Neural progenitor cell (in vitro differentiated cells): ENCODE data around the gene ITGA2. TPM values are rescaled to one million over a fixed set of nuclear protein-coding genes. Genes with fewer than 3 reads are reported as not detected.

Experiments used
- DNase-seq: peaks from one replicate; pipeline ENCODE4 v3.0.0-alpha.2; 2016; ENCODE audit warnings: low spot score
- H2AFZ ChIP-seq: fragments of 200-600 bp; sonication (generic); replicated peaks from 2 replicates; pipeline ENCODE4 v1.6.1; 2016; ENCODE audit warnings: antibody characterized with exemption
- H3F3A ChIP-seq: fragments of 200-600 bp; sonication (generic); 2 replicates; pipeline ENCODE4 v1.6.1; 2016; ENCODE audit warnings: antibody characterized with exemption, low read depth
- H3K27ac ChIP-seq: fragments of 200-600 bp; sonication (generic); 2 replicates; pipeline ENCODE4 v1.5.1; 2016; ENCODE audit warnings: mild to moderate bottlenecking
- H3K27me3 ChIP-seq: fragments of 200-600 bp; sonication (generic); 2 replicates; pipeline ENCODE4 v1.6.1; 2016; ENCODE audit warnings: mild to moderate bottlenecking, moderate library complexity
- H3K36me3 ChIP-seq: fragments of 200-600 bp; sonication (generic); 2 replicates; pipeline ENCODE4 v1.5.1; 2016
- H3K4me1 ChIP-seq: fragments of 200-600 bp; sonication (generic); 2 replicates; pipeline ENCODE4 v1.6.1; 2016; ENCODE audit warnings: mixed run types
- H3K4me2 ChIP-seq: fragments of 200-600 bp; sonication (generic); 2 replicates; pipeline ENCODE4 v1.6.1; 2016
- H3K4me3 ChIP-seq: fragments of 200-600 bp; sonication (generic); 2 replicates; pipeline ENCODE4 v1.5.1; 2016
- H3K79me2 ChIP-seq: fragments of 200-600 bp; sonication (generic); 2 replicates; pipeline ENCODE4 v1.6.1; 2016; ENCODE audit warnings: low read depth
- H3K9ac ChIP-seq: fragments of 200-600 bp; sonication (generic); 2 replicates; pipeline ENCODE4 v1.6.1; 2016
- H3K9me3 ChIP-seq: fragments of 200-600 bp; sonication (generic); 2 replicates; pipeline ENCODE4 v1.5.1; 2016; ENCODE audit warnings: low read depth
- H4K20me1 ChIP-seq: fragments of 200-600 bp; sonication (generic); 2 replicates; pipeline ENCODE4 v1.6.1; 2016; ENCODE audit warnings: low read depth
- H3K27ac Mint-ChIP-seq: 3 replicates; pipeline ENCODE4 v1.8.0; 2021; ENCODE audit warnings: mixed read lengths
- H3K27me3 Mint-ChIP-seq: 2 replicates; pipeline ENCODE4 v1.8.0; 2022; ENCODE audit warnings: low read depth, mild to moderate bottlenecking, inconsistent platforms, moderate library complexity, mixed read lengths; ENCODE audit not compliant: insufficient read depth
- H3K36me3 Mint-ChIP-seq: 3 replicates; pipeline ENCODE4 v1.8.0; 2021; ENCODE audit warnings: mixed read lengths
- H3K4me1 Mint-ChIP-seq: 3 replicates; pipeline ENCODE4 v1.8.0; 2021; ENCODE audit warnings: mixed read lengths
- H3K4me3 Mint-ChIP-seq: 3 replicates; pipeline ENCODE4 v1.8.0; 2021; ENCODE audit warnings: mild to moderate bottlenecking, moderate library complexity, mixed read lengths
- H3K9me3 Mint-ChIP-seq: 3 replicates; pipeline ENCODE4 v1.8.0; 2020; ENCODE audit warnings: mixed read lengths
- CTCF ChIP-seq: fragments of 200-600 bp; sonication (generic); IDR thresholded peaks from 2 replicates; pipeline ENCODE4 v1.5.1; 2017; ENCODE audit warnings: antibody characterized with exemption, mild to moderate bottlenecking
- EZH2 ChIP-seq: fragments of 200-600 bp; sonication (generic); IDR thresholded peaks from 2 replicates; pipeline ENCODE4 v1.6.1; 2017; ENCODE audit warnings: antibody characterized with exemption, mild to moderate bottlenecking, moderate library complexity
- EZH2phosphoT487 ChIP-seq: fragments of 200-600 bp; sonication (generic); IDR thresholded peaks from 2 replicates; pipeline ENCODE4 v1.6.1; 2017; ENCODE audit warnings: antibody characterized with exemption
- total RNA-seq: library from RNA; depleted of rRNA; stranded (reverse); fragments of >200 nt; gene quantifications from 2 replicates; pipeline ENCODE4 v1.2.3, GENCODE V29; 2015; ENCODE audit warnings: low replicate concordance

ITGA2 gene
- total RNA-seq, 1 donor from 2014 or later: 2.6 TPM

GRCh38 chr5:52999344-52999949 lies 10.3 kb downstream of the ITGA2 start:
- no peak overlapping the region for H3K4me3 Mint-ChIP-seq
- Histone ChIP-seq H2AFZ (no peak overlapping the region), H4K20me1 (no peaks in the 10 kb centered on the region), H3K27ac (no peak overlapping the region), H3K9me3 (no peaks in the 10 kb centered on the region), H3K9ac (no peak overlapping the region), H3K4me3 (no peak overlapping the region), H3K4me1 (peaks cover 8% of the 10 kb centered on the region), H3F3A (no peaks in the 10 kb centered on the region), H3K79me2 (no peaks in the 10 kb centered on the region), H3K27me3 (no peaks in the 10 kb centered on the region), H3K36me3 (no peaks in the 10 kb centered on the region), H3K4me2 (no peak overlapping the region)
- no peaks in the 10 kb centered on the region for H3K9me3 Mint-ChIP-seq
- H3K36me3 Mint-ChIP-seq: peaks cover 2% of the 10 kb centered on the region
- TF ChIP-seq EZH2 (no peak), EZH2phosphoT487 (no peak), CTCF (no peak)
- H3K27ac Mint-ChIP-seq: no peak overlapping the region
- DNase-seq: no peak
- H3K27me3 Mint-ChIP-seq: peaks cover 2% of the 10 kb centered on the region
- peaks cover 5% of the 10 kb centered on the region for H3K4me1 Mint-ChIP-seq

GRCh38 chr5:53001541-53001940 lies 12.4 kb downstream of the ITGA2 start:
- Mint-ChIP-seq H3K4me3 (no peak overlapping the region), H3K27ac (no peak overlapping the region), H3K27me3 (peaks cover 2% of the 10 kb centered on the region), H3K9me3 (no peaks in the 10 kb centered on the region), H3K4me1 (peaks cover 17% of the 10 kb centered on the region), H3K36me3 (peaks cover 2% of the 10 kb centered on the region)
- Histone ChIP-seq H3K79me2 (no peaks in the 10 kb centered on the region), H3K4me3 (no peak overlapping the region), H3K36me3 (no peaks in the 10 kb centered on the region), H3K27ac (no peak overlapping the region), H3K27me3 (no peaks in the 10 kb centered on the region), H4K20me1 (no peaks in the 10 kb centered on the region), H3K9ac (no peak overlapping the region), H3K9me3 (no peaks in the 10 kb centered on the region), H2AFZ (no peak overlapping the region), H3K4me1 (peaks cover 8% of the 10 kb centered on the region), H3K4me2 (no peak overlapping the region), H3F3A (no peaks in the 10 kb centered on the region)
- DNase-seq: no peak
- TF ChIP-seq EZH2phosphoT487 (no peak), EZH2 (no peak), CTCF (no peak)

- no peak overlapping the region for H3K4me2 ChIP-seq
- H3K9me3 ChIP-seq: no peaks in the 10 kb centered on the region
- peaks cover 4% of the 10 kb centered on the region for H3K4me1 ChIP-seq
- H3K9ac ChIP-seq: no peak overlapping the region
- H3K4me1 Mint-ChIP-seq: peaks cover 19% of the 10 kb centered on the region
- peaks cover 2% of the 10 kb centered on the region for H3K27me3 Mint-ChIP-seq
- no peak overlapping the region for H3K4me3 Mint-ChIP-seq
- H3K27ac Mint-ChIP-seq: no peak overlapping the region
- H3K36me3 Mint-ChIP-seq: peaks cover 2% of the 10 kb centered on the region
- no peak overlapping the region for H2AFZ ChIP-seq
- no peak overlapping the region for H3K4me3 ChIP-seq
- H3K27ac ChIP-seq: no peak overlapping the region
- no peaks in the 10 kb centered on the region for H3F3A ChIP-seq
- no peak for DNase-seq
- H3K36me3 ChIP-seq: no peaks in the 10 kb centered on the region
- H3K9me3 Mint-ChIP-seq: no peaks in the 10 kb centered on the region
- TF ChIP-seq CTCF (no peak), EZH2 (no peak), EZH2phosphoT487 (no peak)
- no peaks in the 10 kb centered on the region for H3K27me3 ChIP-seq
- no peaks in the 10 kb centered on the region for H3K79me2 ChIP-seq
- no peaks in the 10 kb centered on the region for H4K20me1 ChIP-seq
These were observed 13.3 kb downstream of the ITGA2 start for GRCh38 chr5:53002491-53002890.
